Activated T-helper 17 cell treated with anti-CD3 and anti-CD28 coated beads, Interleukin-2, amount 50 U/mL, for 72 hours (primary cell): ENCODE measurements around the gene NADK2. TPM values are rescaled to one million over a fixed set of nuclear protein-coding genes. Genes with fewer than 3 reads are reported as not detected.
A peak's percentile ranks its signal among the peaks of the same experiment; 100 is the strongest.
"Not testable (repeated sequence)": the region's sequence is repeated elsewhere in the genome, so short reads cannot be mapped to it uniquely, and the experiment has no call there.

Source experiments
- ATAC-seq: fragments of 150-1000 bp; cut with Tn5 transposase; replicated peaks from 2 replicates; pipeline ENCODE4 v1.10.0; 2021; ENCODE audit warnings: mild to moderate bottlenecking, moderate library complexity
- H3K27ac Mint-ChIP-seq: one replicate; pipeline ENCODE4 v1.8.0; 2022; ENCODE audit warnings: mixed read lengths
- H3K27me3 Mint-ChIP-seq: one replicate; pipeline ENCODE4 v1.8.0; 2022; ENCODE audit warnings: mixed read lengths
- H3K36me3 Mint-ChIP-seq: one replicate; pipeline ENCODE4 v1.8.0; 2022; ENCODE audit warnings: low read depth, mild to moderate bottlenecking, mixed read lengths
- H3K4me1 Mint-ChIP-seq: one replicate; pipeline ENCODE4 v1.8.0; 2022; ENCODE audit warnings: mixed read lengths
- H3K4me3 Mint-ChIP-seq: one replicate; pipeline ENCODE4 v1.8.0; 2022; ENCODE audit warnings: mild to moderate bottlenecking, mixed read lengths
- H3K9me3 Mint-ChIP-seq: one replicate; pipeline ENCODE4 v1.8.0; 2022; ENCODE audit warnings: mixed read lengths
- total RNA-seq, 2 donors: library from RNA; stranded (reverse); gene quantifications; one replicate each; pipeline ENCODE4 v1.2.3, GENCODE V29; 2022

NADK2 gene, protein sequence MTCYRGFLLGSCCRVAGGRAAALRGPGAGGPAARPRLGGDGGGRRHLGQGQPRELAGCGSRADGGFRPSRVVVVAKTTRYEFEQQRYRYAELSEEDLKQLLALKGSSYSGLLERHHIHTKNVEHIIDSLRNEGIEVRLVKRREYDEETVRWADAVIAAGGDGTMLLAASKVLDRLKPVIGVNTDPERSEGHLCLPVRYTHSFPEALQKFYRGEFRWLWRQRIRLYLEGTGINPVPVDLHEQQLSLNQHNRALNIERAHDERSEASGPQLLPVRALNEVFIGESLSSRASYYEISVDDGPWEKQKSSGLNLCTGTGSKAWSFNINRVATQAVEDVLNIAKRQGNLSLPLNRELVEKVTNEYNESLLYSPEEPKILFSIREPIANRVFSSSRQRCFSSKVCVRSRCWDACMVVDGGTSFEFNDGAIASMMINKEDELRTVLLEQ
- 10 to 100 TPM in 1 of 2 donors, 1 to 10 TPM in 1; 7.2 to 11.0 TPM for total RNA-seq

DNA sequence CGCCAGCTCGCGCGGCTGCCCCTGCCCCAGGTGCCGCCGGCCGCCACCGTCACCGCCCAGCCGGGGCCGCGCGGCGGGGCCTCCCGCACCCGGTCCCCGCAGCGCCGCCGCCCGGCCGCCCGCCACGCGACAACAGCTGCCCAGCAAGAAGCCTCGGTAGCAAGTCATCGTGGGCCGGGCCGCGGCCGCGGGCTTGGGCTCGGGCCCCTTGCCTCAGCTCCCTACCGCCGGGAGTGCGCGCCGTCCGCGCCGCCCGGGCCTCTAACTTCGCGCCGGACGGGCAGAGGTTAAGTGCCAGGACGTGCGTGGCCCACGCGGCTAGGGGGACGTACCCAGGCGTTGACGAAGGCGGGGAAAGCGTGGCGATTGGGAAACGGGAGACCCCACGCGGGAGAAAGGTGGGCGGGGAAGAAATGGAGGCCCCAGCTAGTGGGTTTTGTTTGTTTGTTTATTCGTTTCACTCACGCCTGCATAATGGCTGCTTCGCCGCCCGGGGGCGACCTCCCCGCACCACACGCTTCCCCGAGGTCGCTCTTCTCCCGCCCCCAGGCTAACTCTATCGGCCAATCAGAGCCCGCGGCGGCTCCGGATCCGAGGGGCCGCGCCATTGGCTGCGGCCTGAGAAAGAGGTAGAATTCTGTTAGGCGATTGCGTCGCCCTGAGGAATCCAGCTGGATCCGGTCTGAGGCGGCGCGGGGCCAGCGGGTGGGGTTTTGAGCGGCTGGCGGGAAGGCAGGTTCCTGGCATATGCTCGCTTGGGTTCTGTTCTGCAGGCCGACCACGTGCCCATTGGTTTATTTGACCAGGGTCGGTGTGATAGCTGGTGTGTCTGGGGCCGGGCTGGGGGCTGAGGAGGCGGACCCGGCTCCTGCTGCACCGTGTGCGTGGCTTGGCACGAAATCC, at the start of gene NADK2:
Gene NADK2, minus strand, starts transcription at position 295 of the 903 bp plus-strand sequence. Its CDS starts 127 bp downstream, at position 168.
- Mint-ChIP-seq H3K4me1 (peaks cover 25% of the 10 kb centered on the region), H3K4me3 (peak within 1 kb of the TSS; percentile 84), H3K36me3 (no peaks in the 10 kb centered on the region), H3K27ac (peak within 1 kb of the TSS; percentile 93), H3K9me3 (no peaks in the 10 kb centered on the region), H3K27me3 (no peaks in the 10 kb centered on the region)
- peak; percentile 92 for ATAC-seq

DNA sequence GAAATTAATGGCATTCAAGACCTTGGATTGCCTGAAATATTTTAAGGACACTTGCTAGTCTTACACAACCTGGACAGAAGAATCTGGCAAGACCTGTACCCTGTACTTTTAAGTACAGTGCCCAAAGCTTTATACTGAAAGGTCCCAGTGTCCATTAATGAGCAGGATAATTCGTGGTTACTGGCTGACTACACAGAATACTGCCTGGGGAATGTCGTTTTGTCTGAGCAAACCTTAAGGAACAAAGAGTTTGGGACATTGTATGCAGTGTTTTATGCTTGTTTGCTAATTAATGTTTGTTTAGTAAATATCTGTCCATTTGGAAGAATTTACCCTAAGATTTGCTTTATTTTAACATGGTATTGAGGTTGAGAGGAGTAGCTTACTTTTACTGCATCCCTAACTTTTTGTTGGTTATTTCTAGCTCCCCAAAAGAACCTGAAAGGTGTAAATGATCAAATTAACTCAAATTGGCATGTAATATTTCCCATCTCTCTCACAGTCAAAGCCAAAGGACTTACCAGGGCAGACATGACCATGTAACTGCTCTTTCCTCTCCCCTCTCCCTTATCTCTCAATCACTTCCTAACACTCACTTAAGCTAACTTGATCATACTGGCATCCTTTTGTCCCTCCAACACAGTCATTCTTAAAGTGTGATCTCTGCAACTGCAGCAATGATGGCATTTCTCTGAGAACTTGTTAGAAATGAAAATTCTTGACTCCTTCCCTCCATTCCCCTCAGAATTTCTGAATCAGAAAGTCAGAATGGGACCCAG, 44.3 kb upstream of the NADK2 start:
- H3K27me3 Mint-ChIP-seq: peaks cover 10% of the 10 kb centered on the region
- no peaks in the 10 kb centered on the region for H3K4me1 Mint-ChIP-seq
- no peak for ATAC-seq
- no peak overlapping the region for H3K27ac Mint-ChIP-seq
- H3K9me3 Mint-ChIP-seq: no peaks in the 10 kb centered on the region
- H3K4me3 Mint-ChIP-seq: no peak overlapping the region
- H3K36me3 Mint-ChIP-seq: no peaks in the 10 kb centered on the region

DNA sequence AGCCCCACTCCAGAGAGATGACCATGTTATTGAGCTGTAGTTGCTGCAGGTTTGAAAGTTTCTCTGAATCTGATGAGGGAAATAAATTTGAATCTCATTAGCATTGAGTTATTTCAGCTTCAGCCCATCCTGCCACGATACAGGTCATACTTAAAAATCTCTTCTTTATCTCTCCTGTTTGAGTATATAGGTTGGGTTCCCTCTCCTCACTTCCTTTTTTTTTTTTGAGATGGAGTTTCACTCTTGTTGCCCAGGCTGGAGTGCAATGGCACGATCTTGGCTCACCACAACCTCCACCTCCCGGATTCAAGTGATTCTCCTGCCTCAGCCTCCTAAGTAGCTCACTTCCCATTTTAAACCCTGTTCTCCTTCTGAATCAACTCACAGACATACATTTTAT, 42.0 kb upstream of the NADK2 start:
- not testable (repeated sequence) for H3K9me3 Mint-ChIP-seq, H3K4me3 Mint-ChIP-seq, ATAC-seq, H3K4me1 Mint-ChIP-seq, H3K27me3 Mint-ChIP-seq, H3K36me3 Mint-ChIP-seq, H3K27ac Mint-ChIP-seq

DNA sequence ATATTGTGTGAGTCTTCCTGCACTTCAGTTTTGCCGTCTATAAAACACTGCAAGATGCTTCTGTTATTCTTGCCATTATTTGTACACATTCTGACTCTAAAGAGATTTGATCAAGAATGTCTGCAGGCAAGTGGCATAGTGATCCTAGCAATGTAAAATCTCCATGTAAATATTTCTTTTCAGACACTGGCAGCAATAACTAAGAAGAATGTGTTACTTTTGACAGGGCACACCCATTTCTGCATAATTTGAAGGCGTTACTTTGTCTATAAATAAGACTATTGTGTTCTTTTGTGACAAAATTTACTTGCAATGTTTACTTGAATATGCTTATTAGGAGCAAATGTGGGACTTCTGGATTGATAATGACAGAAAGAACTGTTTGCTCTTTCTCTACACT, 39.9 kb upstream of the NADK2 start:
- H3K27ac Mint-ChIP-seq: no peak overlapping the region
- H3K36me3 Mint-ChIP-seq: no peaks in the 10 kb centered on the region
- H3K4me3 Mint-ChIP-seq: no peak overlapping the region
- H3K27me3 Mint-ChIP-seq: peaks cover 4% of the 10 kb centered on the region
- H3K9me3 Mint-ChIP-seq: no peaks in the 10 kb centered on the region
- ATAC-seq: no peak
- H3K4me1 Mint-ChIP-seq: no peaks in the 10 kb centered on the region

DNA sequence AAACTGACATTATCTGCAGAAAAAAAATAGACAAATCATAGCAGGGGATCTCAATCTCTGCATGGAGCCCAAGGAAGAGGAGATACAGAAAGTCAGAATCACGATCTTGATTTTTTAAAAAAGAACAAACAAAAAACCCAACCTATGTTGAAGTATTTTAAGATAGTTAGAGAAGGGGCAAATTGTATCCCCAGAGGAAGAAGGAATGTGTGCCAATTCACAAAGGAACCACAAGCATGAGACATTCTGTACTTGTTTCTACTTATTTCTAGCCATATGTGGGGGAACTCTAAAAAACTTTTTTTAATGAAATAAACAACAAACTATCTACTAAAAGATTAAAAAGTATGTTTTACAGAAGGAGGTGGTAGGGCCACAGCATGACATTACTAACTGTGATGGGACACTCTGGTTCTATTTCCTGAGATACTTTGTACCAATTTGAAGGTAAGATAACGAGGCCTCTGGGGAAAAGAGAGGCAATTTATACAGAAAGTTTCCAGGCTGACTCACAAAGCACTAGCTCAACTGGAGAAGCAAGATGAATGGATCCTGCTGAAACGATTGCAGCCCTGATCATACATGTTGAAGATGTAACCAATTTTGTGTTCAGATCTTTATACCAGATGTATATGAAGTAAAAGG, 37.5 kb upstream of the NADK2 start:
- Mint-ChIP-seq H3K4me1 (no peaks in the 10 kb centered on the region), H3K4me3 (no peak overlapping the region), H3K36me3 (no peaks in the 10 kb centered on the region), H3K27me3 (peaks cover 4% of the 10 kb centered on the region), H3K27ac (no peak overlapping the region), H3K9me3 (no peaks in the 10 kb centered on the region)
- no peak for ATAC-seq

DNA sequence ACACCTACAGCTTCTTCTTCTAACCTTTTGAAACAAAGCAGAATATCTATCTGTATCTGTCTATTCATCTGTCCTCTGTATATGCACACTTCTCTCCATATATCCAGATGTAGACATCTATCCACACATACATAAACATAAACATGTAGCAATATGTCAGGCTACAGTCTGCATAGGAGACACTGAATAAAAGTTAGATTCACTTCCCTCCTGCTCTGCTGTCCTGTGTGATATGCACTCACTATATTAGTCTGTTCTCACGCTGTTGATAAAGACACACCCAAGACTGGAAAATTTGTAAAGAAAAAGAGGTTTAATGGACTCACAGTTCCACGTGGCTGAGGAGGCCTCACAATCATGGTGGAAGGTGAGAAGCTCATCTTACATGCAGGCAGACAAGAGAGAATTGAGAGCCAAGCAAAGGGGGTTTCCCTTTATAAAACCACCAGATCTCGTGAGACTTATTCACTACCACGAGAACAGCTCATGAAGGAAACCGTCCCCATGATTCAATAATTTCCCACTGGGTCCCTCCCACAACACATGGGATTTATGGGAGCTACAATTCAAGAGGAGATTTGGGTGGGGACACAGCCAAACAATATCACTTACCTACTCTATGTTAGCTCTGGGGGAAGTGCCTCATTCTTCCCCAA, 35.9 kb upstream of the NADK2 start:
- no peak overlapping the region for H3K4me3 Mint-ChIP-seq
- H3K27me3 Mint-ChIP-seq: peaks cover 6% of the 10 kb centered on the region
- no peak for ATAC-seq
- no peak overlapping the region for H3K27ac Mint-ChIP-seq
- H3K4me1 Mint-ChIP-seq: no peaks in the 10 kb centered on the region
- no peaks in the 10 kb centered on the region for H3K36me3 Mint-ChIP-seq
- no peaks in the 10 kb centered on the region for H3K9me3 Mint-ChIP-seq

DNA sequence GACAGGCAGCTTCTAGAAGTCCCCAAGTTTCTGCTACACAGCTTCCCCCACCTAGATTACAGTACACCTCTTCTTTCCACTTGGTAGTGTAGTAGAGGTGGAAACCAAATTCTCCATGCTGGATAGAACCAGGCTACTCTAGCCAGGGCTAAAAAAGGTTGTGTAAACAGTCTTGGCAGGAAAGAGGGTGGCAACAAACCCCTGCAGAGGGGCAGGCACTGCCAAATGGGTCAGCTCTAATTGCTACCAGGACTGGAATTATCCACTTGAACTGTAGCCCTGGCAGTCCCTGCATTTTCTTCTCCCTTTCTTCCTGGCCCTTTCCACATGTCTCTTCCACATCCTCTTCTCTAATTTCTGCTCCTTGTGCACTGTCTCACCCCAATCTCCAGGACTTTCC, 35.1 kb upstream of the NADK2 start:
- Mint-ChIP-seq H3K9me3 (no peaks in the 10 kb centered on the region), H3K27me3 (peaks cover 6% of the 10 kb centered on the region), H3K4me3 (no peak overlapping the region), H3K27ac (no peak overlapping the region), H3K4me1 (no peaks in the 10 kb centered on the region), H3K36me3 (no peaks in the 10 kb centered on the region)
- ATAC-seq: no peak

DNA sequence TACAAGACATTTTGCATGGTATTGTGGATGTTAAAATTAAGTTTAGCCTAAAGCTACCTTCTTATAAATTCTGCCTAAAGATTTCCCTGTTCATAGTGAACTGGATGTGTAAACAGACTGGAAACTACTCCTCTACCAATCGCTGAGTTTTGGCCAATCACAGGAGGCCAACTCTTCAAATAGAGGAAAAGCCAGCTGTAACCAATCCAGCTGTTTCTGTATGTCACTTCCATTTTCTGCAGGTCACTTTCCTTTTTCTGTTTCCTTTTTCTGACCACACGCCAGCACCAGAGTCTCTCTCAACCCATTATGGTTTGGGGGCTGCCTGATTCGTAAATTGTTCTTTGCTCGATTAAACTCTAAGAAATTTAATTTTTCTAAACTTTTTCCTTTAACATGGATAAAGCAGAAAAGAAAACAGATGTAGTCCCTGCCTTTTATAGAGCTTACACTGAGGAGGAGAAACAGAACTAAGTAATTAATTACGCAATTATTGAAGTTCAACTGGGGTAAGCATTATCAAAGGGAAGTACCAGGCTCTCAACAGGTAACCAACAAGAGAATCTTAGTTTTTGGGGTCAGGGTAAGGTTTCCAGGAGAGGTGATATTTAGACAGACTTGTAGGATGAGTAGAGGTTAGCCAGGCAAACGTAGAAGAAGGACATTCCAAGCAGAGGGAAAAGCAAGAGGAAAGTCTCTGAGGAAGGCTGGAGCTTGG, 32.2 kb upstream of the NADK2 start:
- Mint-ChIP-seq H3K27me3 (peaks cover 10% of the 10 kb centered on the region), H3K4me1 (no peaks in the 10 kb centered on the region), H3K36me3 (no peaks in the 10 kb centered on the region), H3K9me3 (no peaks in the 10 kb centered on the region), H3K4me3 (no peak overlapping the region), H3K27ac (no peak overlapping the region)
- no peak for ATAC-seq

DNA sequence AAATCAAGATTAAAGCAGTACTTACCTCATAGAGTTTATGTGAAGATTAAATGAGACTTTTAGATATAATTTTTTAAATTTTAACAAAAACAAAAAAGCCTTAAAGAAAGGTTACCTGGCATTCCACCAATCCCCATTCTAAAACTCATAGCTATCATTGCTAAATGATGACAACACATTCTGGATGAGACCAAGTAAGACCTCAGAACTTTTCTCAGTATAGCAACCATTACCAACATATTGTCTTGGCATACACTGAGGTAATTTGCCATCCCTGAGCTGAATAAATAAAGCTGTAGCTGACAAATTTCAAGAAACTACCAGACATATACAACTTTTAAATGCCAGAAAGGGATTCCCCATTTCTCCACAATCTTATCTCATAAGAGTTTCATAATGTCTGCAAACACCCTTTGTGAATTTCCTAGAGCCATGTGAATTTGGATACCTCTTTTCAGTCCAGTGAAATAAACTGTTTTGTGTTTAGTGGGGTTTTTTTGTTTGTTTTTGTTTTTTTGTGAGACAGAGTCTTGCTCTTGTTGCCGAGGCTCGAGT, 30.5 kb upstream of the NADK2 start:
- no peaks in the 10 kb centered on the region for H3K9me3 Mint-ChIP-seq
- ATAC-seq: no peak

DNA sequence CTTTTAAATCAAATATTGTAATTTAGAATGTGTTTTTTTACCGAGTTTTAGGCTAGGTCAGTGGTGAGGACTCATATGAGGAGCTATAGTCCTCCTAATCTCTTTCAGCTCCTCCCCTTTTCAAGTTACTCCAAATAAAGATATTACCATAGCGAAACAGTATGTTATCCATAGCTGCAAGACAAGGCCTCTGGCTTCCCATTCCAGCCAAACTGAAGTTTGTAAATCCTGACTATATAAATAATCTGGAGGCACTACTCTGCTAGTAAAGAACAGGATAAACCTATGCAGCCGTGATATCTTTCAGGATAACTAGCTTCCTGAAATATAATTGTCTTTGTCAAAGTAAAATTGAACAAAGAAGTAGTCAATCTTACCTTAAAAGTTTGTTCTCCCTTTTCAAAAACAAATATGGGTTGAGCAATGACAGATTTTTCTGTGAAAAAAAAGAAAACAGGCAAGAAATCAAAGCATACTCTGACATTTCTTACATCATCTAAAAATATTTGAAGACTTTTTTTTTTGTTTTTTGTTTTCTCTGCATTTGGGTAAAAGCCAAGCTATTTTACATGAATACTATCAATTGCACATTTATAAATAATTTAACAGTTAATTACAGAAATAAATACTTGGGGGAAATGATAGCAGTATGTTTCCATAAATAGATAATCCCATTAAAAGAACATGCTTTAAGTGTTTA, 29.3 kb upstream of the NADK2 start:
- H3K27me3 Mint-ChIP-seq: peaks cover 10% of the 10 kb centered on the region
- no peaks in the 10 kb centered on the region for H3K36me3 Mint-ChIP-seq
- no peak overlapping the region for H3K27ac Mint-ChIP-seq
- no peak for ATAC-seq
- no peak overlapping the region for H3K4me3 Mint-ChIP-seq
- H3K9me3 Mint-ChIP-seq: no peaks in the 10 kb centered on the region
- no peaks in the 10 kb centered on the region for H3K4me1 Mint-ChIP-seq

More for the DNA sequence above, 30.5 kb upstream of the NADK2 start:
- Mint-ChIP-seq H3K4me1 (no peaks in the 10 kb centered on the region), H3K36me3 (no peaks in the 10 kb centered on the region), H3K4me3 (no peak overlapping the region), H3K27ac (no peak overlapping the region), H3K27me3 (peaks cover 10% of the 10 kb centered on the region)

DNA sequence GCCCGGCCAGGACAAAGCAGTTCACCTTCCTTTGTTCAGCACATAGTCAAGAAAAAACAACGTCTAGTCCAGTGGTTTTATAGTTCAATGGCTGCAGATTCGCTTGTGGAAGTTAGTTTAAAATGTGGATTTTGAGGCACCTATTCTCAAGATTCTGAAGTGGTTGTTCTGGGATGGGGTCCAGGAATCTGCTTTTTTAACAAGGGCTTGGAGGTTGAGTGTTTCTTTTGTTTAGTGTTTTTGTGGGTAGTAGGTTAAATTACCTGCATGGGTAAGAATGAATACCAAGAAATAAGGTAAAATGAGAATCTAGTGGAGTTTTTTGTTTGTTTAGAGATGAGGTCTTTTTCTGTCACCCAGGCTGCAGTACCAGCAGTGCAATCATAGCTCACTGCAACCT, 28.4 kb upstream of the NADK2 start:
- Mint-ChIP-seq H3K27me3 (peaks cover 12% of the 10 kb centered on the region), H3K4me3 (no peak overlapping the region), H3K36me3 (no peaks in the 10 kb centered on the region), H3K9me3 (no peaks in the 10 kb centered on the region), H3K27ac (no peak overlapping the region), H3K4me1 (no peaks in the 10 kb centered on the region)
- ATAC-seq: no peak

DNA sequence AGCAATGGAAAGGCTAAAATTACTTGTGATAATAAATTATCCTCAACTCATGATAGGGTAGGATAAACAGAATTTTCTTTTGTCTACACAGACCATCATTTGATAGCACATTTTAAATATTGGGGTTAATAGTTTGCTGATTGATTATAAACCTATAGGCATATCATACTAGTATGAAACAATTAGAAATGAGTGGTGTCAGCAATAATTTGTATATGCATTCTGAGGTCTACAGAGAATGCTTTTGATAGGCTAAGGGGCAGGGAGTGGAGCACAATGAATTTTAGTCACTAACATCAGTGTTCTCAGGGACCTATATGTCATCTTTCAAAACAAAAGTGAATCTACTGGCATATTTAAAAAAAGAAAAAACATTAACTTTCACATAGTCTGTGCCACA, 27.8 kb upstream of the NADK2 start:
- Mint-ChIP-seq H3K9me3 (no peaks in the 10 kb centered on the region), H3K36me3 (no peaks in the 10 kb centered on the region), H3K4me3 (no peak overlapping the region), H3K4me1 (no peaks in the 10 kb centered on the region), H3K27me3 (peaks cover 15% of the 10 kb centered on the region), H3K27ac (no peak overlapping the region)
- no peak for ATAC-seq
